Coronary artery (tissue), 2 donors: ENCODE results near the gene AKR1B1.

Experiments
- DNase-seq: peaks from one replicate; pipeline ENCODE4 v3.0.0-alpha.2; 2017; ENCODE audit warnings: low spot score
- H3K27ac ChIP-seq, 2 donors: fragments of 200-600 bp; sonication (generic); one replicate each; pipeline ENCODE4 v1.5.1; 2016 to 2019
- H3K4me3 ChIP-seq: fragments of 200-600 bp; sonication (generic); 2 replicates; pipeline ENCODE4 v1.5.1; 2016; ENCODE audit warnings: mild to moderate bottlenecking, moderate library complexity
- TF ChIP-seq, protein P1 (sequence below): fragments of 200-600 bp; sonication (generic); IDR thresholded peaks from one replicate; pipeline ENCODE4 v1.5.1; 2019; ENCODE audit warnings: antibody characterized with exemption

Gene AKR1B1

DNA sequence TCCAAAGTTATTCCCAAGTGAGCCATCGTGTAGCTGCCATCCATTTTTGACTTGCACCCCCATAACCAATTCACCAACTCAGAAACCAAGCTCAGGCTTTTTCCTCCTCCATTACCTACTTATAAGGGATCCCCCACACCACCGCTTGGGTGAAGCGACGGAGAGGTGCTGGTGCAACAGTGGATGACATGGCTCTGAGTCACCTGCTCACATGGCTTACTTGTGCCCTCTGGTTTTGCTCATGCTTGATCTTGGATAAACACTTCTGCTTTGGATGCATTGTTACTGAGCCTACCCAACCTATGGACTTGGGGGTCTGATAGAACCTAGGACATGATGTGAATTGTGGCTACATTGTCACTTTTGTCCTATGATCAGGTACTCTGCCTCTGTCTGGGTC lies 12.0 kb upstream of the AKR1B1 start:
- H3K27ac ChIP-seq: no peak overlapping the region
- no peak overlapping the region for H3K4me3 ChIP-seq
- no peak for DNase-seq
- TF ChIP-seq, protein P1, sequence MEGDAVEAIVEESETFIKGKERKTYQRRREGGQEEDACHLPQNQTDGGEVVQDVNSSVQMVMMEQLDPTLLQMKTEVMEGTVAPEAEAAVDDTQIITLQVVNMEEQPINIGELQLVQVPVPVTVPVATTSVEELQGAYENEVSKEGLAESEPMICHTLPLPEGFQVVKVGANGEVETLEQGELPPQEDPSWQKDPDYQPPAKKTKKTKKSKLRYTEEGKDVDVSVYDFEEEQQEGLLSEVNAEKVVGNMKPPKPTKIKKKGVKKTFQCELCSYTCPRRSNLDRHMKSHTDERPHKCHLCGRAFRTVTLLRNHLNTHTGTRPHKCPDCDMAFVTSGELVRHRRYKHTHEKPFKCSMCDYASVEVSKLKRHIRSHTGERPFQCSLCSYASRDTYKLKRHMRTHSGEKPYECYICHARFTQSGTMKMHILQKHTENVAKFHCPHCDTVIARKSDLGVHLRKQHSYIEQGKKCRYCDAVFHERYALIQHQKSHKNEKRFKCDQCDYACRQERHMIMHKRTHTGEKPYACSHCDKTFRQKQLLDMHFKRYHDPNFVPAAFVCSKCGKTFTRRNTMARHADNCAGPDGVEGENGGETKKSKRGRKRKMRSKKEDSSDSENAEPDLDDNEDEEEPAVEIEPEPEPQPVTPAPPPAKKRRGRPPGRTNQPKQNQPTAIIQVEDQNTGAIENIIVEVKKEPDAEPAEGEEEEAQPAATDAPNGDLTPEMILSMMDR: no peak

DNA sequence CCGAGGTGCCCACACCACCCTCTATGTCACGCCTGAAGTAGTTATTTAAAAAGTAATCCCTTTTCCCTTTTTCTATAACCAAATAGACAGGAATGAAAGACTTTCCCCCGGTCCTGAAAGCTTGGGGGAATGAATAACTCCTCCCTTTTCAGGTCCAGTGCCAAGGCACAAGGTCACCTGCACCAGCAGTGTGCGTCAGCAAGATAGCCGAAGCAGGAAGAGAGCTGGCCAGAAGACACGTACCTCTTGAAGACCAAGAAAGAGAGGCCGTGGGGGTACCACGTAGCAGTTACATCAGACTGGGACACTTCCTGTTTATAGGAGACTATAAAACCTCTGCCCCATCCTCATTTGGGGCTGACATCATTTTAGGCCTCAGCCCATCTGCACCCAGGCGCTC lies 10.7 kb upstream of the AKR1B1 start:
- TF ChIP-seq, protein P1: no peak
- H3K27ac ChIP-seq: no peak overlapping the region
- H3K4me3 ChIP-seq: no peak overlapping the region
- no peak for DNase-seq

DNA sequence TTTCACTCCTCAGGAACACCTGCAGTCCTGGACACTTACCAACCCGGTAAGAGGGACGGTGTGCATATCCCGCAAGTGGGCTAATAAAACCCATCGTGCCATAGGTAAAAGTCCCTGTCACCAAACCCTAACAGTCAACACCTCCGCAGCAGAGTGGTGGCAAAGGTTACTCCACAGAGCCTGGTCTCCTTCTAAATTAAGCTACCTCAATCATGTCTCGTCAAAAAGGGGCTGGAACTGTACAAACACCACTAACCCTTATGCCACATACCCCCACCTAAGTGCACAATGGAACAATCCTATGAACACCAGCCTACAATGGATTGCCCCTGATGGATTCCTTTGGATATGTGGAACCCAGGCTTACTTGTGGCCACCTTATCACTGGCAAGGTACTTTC lies 9.6 kb upstream of the AKR1B1 start:
- no peak overlapping the region for H3K27ac ChIP-seq

DNA sequence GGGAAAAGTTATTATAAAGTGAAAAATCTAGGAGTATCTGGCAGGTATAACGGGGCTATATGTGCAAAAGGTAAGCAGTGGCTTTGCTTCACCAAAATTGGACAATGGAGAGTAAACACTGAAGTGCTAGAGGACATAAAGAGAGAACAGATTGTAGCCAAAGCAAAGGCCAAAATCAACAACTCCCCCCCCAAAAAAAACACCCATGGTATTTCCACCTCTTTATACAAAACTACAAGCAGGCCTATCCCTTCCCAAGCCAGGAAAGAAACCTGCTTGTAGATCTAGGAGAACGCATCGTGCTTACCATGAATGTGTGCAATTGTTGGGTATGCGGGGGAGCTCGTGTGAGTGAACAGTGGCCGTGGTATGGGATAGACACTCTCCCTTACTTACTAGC lies 9.2 kb upstream of the AKR1B1 start:
- TF ChIP-seq, protein P1: no peak
- no peak overlapping the region for H3K4me3 ChIP-seq
- no peak overlapping the region for H3K27ac ChIP-seq
- DNase-seq: no peak

More for the DNA sequence above, 9.6 kb upstream of the AKR1B1 start:
- DNase-seq: no peak
- H3K4me3 ChIP-seq: no peak overlapping the region
- TF ChIP-seq, protein P1: no peak

DNA sequence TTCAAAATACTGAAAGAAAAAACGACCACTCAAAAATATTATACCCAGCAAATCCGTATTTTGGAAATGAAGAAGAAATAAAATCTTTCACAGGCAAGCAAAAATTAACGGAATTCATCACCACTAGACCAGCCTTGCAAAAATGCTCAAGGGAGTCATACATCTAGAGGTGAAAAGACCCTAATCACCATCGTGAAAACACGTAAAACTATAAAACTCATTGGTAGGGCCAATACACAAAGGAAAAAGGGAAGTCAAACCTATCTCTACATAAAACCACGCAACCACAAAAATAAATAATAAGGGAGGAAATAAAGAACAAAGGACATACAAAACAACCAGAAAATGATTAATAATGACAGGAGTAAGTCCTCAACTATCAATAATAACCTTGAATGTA lies 6.6 kb upstream of the AKR1B1 start:
- no peak overlapping the region for H3K27ac ChIP-seq
- TF ChIP-seq, protein P1: no peak

DNA sequence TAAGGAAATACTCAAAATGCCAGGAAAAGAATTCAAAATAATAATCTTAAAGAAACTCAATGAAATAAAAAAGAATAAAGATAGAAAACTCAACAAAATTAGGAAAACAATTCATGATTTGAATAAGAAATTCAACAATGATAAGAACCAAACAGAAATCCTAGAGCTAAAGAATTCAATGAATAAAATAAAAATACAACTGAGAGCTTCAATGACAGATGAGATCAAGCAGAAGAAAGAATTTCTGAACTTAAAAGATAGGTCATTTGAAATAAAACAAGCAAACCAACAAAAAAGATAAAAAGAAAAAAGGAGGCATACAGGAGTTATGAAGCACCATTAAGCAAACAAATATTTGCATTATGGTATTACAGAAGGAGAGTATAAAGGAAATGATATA lies 5.6 kb upstream of the AKR1B1 start:
- no peak for DNase-seq
- TF ChIP-seq, protein P1: no peak
- H3K27ac ChIP-seq: no peak overlapping the region
- H3K4me3 ChIP-seq: no peak overlapping the region

More for the DNA sequence above, 6.6 kb upstream of the AKR1B1 start:
- DNase-seq: no peak
- H3K4me3 ChIP-seq: no peak overlapping the region

DNA sequence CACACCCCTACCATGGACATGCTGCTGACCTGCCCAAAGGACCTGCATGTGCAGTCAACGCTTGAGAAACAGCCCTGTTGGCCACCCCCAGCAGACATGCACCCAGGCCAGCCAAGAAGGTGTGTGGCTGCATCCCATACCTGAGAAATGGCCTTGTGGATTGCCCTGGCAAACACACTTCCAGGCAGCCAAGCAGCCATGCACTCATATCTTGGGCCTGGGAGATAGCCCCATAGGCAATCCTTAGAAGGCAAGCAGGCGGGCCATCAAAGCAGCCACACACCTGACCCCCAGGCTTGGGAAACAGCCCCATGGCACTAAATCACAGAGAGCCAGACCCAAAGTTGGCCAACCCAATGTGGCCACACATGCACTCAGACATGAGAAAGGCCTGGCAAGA lies 4.9 kb upstream of the AKR1B1 start:
- TF ChIP-seq, protein P1: no peak
- H3K27ac ChIP-seq: no peak overlapping the region
- no peak overlapping the region for H3K4me3 ChIP-seq
- no peak for DNase-seq
